Activated CD8-positive, alpha-beta memory T cell treated with anti-CD3 and anti-CD28 coated beads, Interleukin-2, amount 50 U/mL, for 1 hour (primary cell): ENCODE measurements around the gene SPC24.
A peak's percentile ranks its signal among the peaks of the same experiment; 100 is the strongest.
"Not testable (repeated sequence)": the region's sequence is repeated elsewhere in the genome, so short reads cannot be mapped to it uniquely, and the experiment has no call there.

Source experiments
- DNase-seq: peaks from one replicate; pipeline ENCODE4 v3.0.0-alpha.2; 2020; ENCODE audit errors: extremely low read depth

The SPC24 gene

DNA sequence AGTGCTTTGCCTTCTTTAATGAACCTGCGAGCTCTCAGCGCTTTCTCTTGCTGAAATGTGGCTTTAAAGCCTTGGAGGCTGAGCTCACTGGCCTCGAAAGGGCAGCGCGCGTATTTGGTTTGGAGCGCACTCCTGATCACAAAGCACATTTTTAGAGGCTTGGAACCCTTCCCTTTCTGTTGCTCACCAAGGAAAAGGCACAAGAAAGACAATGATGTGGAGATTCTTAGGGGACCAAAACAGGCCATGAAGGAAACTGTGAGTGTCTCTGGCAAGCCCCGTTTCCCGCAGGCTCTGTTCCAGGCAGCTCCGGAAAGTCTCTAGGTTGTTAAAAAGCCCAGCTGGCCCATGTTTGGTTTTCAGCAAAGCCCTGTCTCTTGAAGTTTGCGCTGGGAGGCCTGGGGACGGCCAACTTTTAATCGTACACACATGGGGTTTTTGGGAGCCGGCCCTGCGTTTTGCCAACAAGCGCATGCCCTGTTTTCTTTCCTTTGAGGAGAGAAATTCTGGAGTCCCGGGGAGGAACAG is 9.4 kb upstream of the SPC24 start:
- DNase-seq: no peak

DNA sequence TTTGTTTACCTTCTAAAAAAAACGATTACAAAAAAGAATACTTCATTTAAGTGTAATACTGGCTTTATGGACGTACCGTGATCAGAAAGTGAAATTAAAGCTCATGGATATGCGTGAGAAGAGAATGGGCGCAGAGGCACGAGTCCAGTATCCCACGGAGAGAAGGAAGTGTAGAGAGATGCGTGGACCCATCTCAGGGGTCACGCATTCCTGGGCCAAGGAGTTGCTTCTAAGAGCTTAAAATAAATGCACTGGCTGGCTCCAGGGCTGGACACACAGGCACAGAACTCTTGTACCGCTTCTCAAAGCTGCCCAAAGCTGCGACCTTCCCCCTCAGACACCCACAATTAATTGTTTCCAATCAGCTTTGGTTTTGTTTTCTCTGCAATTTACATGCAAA is 8.7 kb upstream of the SPC24 start:
- no peak for DNase-seq

GRCh38 chr19:11160440-11160768 is 4.8 kb upstream of the SPC24 start:
- not testable (repeated sequence) for DNase-seq

DNA sequence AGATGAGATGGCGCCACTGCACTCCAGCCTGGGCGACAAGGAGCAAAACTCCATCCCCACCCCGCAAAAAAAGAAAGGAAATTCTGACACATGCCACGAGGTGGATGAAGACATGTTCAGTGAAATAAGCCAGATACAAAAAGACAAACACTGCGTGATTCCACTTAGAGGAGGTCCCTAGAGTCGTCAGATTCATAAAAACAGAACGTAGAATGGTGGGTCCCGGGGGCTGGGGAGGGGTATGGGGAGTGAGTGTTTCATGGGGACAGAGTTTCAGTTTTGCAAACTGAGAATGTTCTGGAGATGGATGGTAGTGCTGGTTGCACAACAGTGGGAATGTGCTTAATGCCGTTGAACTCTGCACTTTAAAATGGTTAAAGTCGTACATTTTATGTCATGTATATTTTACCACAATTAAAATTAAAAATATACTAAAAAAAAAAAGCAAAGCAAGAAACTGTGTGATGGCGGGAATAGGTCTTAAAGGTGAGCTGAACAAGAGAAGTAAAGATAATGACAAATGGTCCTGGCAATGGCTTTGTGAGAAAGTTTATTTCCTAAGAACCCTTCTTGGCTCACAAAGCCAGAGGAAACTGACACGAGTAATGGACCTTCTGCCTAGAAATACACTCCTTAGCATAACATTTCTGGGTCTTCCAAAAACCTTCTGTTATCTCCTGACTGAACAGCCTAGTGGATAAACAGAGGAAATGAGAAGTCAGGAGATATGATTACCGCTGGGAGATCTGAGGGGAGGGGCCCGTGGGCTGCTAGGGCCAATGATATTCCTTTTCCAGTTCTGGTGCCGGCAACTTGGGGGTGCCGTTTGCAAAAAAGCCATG is 4.2 kb upstream of the SPC24 start:
- DNase-seq: no peak

DNA sequence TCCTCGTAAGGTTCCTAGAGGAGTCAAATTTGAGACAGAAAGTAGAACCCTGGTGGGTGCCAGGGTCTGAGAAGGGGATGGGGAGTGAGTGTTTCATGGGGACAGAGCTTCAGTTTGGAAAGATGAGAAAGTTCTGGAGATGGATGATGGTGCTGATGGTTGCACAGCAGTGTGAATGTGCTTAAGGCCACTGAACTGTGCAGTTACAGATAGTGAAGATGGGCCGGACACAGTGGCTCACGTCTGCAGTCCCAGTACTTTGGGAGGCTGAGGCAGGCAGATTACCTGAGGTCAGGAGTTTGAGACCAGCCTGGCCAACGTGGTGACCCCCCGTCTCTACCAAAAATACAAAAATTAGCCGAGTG is 917 bp downstream of the SPC24 start:
- DNase-seq: no peak

DNA sequence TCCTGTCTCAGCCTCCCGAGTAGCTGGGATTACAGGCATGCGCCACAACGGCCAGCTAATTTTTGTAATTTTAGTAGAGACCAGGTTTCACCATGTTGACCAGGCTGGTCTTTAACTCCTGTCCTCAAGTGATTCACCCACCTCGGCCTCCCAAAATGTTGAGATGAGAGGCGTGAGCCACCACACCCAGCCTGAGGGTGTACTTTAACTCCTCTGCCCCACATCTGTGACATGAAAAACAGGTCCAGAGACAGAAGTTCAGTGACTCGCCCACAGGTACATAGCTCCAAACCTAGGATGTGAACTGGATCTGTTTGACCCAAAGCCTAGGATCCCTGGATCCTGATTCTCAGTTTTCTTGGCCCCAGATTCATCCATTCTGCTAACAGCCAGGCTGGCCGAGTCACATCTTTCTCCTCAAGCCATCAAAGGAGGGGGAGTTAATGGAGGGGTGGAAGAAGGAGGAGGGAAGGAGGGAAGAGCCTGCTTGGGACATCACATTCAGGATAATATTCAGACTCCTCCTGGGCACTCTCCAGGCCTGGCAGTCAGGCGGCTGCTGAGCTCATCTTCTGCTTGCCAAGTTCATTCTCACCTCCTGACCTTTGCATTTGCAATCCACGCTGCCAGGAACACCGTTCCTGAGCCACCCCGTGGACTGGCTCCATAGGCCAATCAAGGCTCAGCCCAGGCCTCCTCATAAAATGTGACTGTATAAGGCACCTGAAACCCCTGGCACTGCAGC is 3.1 kb downstream of the SPC24 start:
- DNase-seq: no peak

DNA sequence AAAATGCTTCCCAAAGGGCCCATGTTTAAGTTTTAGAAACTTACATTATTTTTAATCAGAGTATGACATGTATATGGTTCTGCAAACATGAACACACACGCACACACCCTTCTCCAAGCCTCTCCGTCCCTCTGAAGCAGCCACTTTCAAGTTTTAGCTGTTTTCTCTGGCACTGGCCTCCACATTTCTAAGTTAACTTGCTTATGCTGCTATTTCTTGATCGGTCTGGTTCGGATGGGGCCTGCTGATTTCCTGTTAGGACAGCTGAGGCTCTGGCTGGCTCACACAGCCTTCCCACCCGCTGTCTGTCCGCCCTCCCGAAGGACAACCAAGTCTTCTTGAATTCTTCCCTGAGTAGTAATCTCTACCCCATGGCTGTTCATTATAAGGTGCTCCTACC is 4.4 kb downstream of the SPC24 start:
- no peak for DNase-seq

- no peak for DNase-seq
These were observed 7.6 kb downstream of the SPC24 start for GRCh38 chr19:11148001-11148400.

DNA sequence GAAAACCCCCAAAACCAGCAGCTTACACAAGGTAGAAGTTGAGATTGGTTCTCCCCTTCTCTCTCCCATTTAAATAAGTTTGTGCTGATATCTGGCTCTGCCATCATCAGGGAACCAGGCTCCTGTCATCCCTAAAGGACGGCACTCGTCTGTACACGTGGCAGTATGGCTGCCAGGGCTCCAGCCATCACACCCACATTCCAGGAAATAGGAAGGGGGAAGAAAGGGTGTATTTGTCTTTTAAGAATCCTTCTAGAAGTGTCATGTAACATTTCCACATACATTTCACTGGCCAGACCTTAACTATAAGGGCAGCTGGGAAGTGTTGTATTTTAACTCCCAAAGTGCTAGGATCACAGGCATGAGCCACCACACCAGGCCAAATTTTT is 10.1 kb downstream of the SPC24 start:
- DNase-seq: no peak

DNA sequence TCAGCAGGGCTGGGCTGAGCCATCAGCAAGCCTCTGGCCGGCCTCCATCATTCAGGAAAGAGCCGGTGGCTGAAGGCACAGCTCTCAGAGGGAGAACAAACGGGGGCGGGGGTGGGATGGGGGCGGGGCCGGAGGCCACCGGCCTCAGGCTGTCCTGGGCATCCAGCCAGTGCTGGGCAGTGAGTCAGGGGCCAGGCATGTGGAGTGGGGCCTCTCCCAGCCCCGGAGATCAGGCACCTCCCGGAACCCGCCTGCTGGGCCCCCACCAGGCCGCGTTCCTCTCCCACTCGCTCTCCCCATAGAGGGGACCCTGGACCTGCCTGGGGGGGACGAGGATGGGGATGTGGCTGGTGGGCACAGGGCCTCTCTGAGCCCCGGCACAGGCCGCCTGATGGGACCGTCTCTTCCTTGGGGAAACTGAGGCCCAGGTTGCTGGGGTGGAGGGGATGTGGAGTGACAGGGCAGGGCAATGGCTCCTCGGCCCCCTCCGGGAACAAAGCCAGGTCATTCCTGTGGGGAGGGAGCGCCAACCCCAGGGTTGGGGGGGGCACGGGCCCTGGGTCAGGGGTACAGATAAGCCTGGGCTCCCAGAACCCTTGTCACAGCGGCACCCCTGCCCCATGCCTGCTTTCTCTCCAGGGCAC is 12.9 kb downstream of the SPC24 start:
- no peak for DNase-seq

GRCh38 chr19:11141937-11142527 is 13.6 kb downstream of the SPC24 start:
- no peak for DNase-seq

DNA sequence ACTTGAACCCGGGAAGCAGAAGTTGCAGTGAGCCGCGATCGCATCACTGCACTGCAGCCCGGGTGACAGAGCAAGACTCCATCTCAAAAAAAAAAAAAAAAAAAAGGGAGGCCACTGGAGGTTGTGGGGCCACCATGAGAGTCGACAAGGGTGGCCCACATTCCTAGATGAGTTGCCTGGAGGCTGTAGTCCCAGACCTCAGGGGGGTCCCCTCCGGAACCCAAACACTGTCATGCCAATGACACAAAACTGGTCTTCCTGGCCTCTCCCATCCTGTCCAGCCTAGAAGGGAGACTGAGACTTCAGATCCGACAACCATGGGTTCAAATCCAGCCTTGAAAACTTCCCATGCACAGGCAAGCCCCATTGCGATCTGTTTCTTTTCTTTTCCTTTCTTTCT is 14.7 kb downstream of the SPC24 start:
- DNase-seq: no peak

GRCh38 chr19:11140023-11140538 is 15.5 kb downstream of the SPC24 start:
- DNase-seq: not testable (repeated sequence)

GRCh38 chr19:11138601-11139300 is 16.8 kb downstream of the SPC24 start:
- no peak for DNase-seq

DNA sequence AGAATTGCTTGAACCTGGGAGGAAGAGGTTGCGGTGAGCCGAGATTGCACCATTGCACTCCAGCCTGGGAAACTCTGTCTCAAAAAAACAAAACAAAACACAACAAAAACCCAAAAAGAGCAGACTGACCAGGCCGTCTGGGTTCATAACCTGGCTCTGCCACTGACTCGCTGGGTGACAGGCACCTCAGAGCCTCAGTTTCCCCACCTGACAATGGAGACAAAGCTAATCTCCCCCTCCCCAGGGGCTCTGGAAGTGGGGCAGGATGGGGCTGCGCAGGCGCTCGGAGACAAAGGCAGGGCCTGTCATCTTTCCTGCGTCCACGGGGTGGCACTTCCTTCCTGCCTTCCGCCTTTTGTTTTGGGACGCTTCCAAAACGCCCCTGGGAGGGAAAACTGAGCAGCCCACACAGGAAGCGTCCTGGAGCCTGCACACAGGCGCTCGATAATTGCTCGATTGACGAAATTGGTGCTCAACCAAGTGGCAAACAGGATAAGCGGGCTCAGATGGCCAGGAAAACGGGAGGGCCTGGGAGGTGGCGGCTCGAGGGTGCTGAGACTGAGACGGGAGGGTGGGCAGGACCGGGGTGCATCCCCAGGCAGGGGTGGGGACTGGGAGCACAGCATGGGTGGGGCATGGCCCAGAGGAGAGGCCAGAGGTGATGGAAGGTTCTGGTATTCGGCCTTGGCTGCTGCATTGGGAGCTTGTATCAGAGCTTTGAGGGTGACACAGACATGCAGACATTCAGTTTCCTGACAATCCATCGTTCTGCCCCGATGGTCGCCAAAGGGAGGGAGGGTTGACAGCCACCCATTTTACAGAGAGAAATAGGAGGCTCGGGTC is 17.8 kb downstream of the SPC24 start:
- DNase-seq: peak; percentile 12

DNA sequence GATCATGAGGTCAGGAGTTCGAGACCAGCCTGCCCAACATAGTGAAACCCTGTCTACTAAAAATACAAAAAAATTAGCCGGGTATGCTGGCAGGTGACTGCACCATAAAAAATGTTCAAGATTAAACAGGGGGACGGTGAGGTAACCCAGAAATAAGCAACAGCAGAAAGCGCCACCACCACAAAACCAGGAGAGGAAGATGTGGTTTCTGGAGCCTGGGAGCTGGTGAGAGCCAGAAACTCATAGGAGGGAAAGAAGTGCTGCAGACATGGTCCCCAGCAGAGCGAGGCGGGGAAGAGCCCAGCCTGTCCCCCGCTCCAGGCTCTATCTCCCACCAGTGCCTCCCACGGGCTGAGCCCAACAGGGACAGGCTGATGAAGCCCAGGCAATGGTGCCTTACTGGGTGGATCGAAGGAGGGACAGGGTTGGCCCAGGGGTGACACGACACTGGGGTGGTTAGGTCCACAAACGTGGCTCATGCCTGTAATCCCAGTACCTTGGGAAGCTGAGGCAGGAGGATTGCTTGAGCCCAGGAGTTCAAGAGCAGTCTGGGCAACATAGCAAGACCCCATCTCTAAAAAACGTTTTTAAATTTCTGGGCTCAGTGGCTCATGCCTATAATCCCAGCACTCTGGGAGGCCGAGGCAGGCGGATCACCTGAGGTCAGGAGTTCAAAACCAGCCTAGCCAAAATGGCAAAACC is 19.0 kb downstream of the SPC24 start:
- DNase-seq: no peak

GRCh38 chr19:11131471-11131870 is 24.1 kb downstream of the SPC24 start:
- no peak for DNase-seq

DNA sequence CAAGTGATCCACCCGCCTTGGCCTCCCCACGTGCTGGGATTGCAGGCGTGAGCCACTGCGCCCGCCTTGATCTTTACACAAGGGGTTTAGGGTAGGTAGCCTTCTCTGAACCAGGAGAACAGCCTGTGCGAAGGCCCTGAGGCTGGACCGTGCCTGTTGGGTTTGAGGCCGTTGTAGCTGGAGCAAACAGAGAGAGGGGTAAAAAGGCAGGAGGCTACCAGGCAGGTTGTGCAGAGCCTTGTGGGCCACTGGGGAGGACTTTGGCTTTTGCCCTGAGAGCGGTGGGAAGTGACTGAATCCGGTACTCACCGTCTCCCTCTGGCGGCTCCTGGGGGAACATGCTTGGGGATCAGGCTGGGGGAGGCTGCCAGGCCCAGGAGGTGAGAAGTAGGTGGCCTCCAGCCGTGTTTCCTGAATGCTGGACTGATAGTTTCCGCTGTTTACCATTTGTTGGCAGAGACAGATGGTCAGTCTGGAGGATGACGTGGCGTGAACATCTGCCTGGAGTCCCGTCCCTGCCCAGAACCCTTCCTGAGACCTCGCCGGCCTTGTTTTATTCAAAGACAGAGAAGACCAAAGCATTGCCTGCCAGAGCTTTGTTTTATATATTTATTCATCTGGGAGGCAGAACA is 24.6 kb downstream of the SPC24 start:
- no peak for DNase-seq

GRCh38 chr19:11127905-11128304 is 27.7 kb downstream of the SPC24 start:
- DNase-seq: no peak
